ENCODE measurements around the gene LENEP.

Gene LENEP

DNA sequence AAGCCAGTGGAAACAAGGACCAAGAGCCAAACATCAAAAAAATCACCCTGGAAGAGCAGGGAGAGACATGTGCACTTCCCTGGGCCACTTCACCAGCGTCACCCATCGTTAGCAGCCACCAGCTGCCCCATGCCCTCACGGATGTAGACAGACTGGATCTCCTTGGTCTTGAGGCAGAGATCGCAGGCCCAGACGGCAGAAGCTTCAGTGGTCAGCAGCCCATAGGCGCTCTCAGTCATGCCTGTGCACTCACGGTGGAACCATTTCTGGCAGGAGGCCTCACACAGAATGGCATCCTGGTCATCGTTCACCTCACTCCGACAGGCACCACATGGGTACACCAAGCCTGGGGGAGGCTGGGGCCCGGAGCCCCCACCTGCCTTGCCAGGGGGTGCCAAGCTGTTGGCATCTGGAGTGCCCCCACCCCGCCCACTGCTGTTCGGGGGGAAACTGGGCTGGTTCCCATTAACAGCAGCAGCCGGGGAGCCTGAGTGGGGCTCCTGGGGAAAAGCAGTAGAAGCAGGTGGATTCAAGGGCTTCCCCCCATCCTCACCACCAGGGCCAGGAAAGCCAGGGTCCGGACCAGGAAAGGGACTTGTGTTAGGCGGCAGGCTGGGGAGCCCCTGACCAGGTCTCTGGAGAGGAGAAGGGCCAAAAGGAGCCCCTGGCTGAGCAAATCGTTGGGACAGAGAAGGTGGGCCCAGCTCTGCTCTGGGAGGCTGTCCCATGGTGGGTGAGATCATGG, 34.5 kb upstream of the LENEP start:
- no peak overlapping the region for H3K4me3 ChIP-seq (ENCODE audit: low read length)
- no peak for DNase-seq (ENCODE audit: low read depth, low spot score)

DNA sequence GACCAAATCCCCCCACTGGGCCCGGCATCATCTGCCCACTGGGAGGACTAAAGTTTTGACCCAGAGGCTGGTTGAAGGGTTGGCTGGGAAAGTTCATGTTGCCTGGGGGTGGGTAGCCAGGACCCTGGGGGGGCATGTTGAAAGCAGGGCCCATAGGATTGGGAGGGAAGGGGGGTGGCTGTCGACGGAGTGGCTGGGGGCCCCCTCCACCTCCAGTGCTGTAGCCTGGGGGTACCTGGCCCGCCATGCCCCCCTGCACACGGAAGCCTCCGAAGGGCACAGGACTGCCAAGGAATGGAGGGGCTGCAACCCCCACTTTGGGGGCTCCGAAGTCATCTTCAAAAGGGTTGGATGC, 34.0 kb upstream of the LENEP start:
- H3K4me3 ChIP-seq (ENCODE audit: low read length): no peak overlapping the region
- DNase-seq (ENCODE audit: low read depth, low spot score): no peak

DNA sequence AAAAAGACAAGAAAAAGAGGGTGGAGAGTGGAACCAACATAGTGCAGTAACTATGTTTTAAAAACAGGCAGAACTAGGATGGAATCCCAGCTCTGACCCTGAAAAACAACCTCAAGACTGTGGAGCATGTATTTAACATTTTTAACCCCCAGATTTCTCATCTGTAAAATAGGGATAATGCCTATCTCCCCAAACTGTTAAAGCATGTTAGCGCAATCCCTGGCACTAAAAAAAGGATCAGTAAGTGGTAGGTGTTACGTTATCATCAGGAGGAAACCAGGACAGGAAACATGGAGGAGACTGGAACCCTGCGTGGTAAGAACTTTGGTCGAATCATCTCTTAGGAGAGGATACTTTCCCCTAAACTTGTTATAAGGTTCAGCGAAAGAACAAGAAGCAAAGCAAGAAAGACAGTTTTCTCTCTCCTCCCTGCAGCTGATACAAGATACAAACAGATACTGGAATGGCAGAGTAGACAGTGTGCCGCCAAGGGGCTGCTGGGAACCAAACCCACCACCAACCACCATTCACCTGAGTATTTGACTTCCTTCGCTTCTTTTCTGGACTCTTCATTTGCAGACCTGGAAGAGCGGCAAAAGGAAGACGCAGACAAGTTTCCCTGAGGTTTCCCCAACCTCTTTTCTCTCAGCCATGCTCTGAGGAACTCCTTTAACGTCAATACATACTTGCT, 32.8 kb upstream of the LENEP start:
- DNase-seq (ENCODE audit: low read depth, low spot score): no peak
- peak overlapping the region; percentile 62 for H3K4me3 ChIP-seq (ENCODE audit: low read length)

DNA sequence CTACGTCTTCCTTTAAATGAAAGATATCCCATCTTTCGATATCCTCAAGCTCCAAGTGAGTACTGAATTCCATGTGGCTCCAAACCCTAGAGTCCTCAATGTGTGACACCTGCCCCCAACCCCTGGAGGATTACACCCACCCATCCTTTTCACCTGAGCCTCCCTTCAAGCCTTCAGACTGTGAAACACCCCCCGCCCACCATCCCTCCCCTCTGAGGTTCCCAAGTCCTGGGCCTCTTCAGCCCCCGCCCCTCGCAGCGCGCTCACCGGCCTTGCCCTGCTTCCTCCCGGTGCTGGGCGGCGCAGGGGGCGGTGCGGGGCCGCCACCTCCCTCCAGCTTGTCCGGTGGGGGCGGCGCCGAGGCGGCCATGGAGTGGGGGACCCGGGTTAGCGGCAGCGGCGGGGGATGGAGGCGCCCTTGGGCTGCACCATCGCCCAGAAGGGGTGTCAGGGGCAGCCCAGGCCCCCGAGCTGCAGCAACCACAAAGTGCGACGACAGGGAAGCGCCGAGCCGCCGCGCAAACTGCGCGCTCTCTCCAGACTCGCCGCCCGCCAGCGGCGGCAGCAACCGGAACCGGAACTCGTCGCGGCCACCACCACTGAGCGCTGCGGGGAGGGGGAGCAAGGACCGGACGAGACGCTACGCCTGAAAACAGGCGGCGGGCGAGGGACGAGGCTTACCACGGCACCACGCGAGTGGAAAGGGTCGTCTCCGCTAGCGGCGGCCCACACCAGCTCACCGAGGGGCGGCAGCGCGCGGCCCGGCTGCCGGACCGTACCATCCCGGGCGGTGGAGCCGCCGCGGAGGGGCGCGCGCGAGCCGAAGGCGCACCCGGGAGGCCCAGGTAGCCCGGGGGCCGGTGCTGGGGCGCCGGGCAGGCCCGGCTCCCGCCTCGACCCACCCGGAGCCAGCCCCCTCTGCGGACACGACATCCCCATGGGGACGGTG, 31.9 kb upstream of the LENEP start, which contains the start of gene PYGO2:
Gene PYGO2, minus strand, starts transcription at position 576 of the 949 bp plus-strand sequence. Its CDS starts 206 bp downstream, at position 370.
- DNase-seq (ENCODE audit: low read depth, low spot score): peak; percentile 72
- H3K4me3 ChIP-seq (ENCODE audit: low read length): peak within 1 kb of the TSS; percentile 62

DNA sequence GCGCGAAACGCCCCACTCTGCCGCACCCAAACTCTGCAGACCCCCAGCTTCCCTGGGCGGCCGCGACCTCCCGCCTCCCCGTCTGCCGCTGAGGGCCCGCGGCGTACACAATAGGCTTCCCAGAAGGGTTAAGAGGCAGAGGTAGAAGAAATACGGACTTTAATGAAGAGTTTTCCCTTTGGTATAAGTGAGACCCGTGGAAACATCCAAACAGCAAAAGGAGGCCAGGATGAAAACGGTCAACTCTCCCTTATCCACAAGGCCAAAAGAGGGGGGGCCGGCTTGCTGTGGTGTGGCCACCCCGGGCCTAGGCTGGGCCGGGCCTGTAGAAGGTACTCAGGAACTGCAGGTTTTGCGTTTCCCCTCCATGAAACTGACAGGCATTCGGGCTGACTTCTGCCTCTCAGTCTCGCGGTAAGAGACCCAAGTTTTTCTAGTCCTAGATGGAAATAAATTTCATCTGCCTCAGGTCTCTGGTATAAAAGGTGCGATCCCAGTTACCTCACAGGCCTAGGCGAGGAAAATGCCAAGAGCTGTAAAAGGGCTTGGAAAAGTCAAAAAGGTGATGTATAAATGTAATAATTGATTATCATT, 31.1 kb upstream of the LENEP start:
- peak overlapping the region; percentile 62 for H3K4me3 ChIP-seq (ENCODE audit: low read length)
- no peak for DNase-seq (ENCODE audit: low read depth, low spot score)

DNA sequence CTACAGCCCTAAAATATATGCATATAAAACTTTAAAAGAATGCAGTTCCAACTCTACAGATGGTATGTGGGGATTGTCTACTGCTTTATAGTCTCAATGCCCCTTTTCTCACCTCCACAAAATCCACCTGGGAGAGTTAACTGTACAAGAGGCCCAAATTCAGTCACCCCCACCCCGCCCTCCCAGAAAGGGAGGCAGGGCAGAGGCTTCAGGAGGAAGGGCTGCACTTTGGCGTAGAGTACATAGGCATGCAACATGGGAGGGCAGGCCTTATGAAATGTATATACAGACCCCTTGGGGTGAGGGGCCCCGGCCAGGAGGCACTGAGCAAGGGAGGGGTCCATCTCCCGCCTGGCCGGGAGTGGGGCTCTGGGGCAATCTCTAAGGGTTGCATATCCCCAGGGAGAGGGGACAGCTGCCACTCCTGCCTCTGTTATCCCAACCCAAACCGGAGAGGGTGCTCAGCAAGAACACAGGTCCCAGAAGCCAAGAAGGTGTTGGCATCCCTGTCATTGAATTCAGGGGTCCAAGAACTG, 30.5 kb upstream of the LENEP start:
- no peak for DNase-seq (ENCODE audit: low read depth, low spot score)
- peak overlapping the region; percentile 62 for H3K4me3 ChIP-seq (ENCODE audit: low read length)

DNA sequence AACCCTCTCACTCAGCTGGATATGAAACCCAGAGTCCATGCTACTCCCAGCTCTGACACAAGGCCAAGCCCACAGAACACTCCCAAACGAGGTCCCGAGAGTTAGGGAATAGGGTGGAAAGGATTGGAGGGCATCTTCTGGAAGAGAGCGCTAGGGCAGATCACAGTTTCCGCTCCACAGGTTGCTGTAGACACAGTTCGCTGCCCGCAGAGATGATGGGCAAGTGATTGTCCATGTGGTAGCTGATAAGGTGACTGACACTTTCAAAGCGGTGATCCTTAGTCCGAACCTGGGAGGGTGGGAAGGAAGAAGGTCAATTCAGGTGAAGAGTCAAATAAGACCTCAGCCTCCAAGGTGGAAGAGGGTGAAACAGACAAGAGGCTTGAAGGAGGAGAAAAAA, 29.7 kb upstream of the LENEP start:
- H3K4me3 ChIP-seq (ENCODE audit: low read length): no peak overlapping the region
- no peak for DNase-seq (ENCODE audit: low read depth, low spot score)

DNA sequence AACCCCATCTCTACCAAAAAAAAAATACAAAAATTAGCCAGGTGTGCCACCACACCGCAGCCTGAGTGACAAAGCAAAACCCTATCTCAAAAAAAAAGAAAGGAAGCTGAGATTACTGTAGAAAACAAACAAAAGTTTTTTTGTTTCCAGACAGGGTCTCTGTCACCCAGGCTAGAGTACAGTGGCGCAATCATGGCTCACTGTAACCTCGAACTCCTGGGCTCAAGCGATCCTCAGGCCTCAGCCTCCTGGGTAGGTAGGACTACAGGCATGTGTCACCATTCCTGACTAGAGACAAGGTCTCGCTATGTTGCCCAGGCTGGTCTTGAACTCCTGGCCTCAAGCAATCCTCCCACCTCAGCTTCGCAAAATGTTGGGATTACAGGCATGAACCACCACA, 29.0 kb upstream of the LENEP start:
- DNase-seq (ENCODE audit: low read depth, low spot score): no peak
- no peak overlapping the region for H3K4me3 ChIP-seq (ENCODE audit: low read length)

DNA sequence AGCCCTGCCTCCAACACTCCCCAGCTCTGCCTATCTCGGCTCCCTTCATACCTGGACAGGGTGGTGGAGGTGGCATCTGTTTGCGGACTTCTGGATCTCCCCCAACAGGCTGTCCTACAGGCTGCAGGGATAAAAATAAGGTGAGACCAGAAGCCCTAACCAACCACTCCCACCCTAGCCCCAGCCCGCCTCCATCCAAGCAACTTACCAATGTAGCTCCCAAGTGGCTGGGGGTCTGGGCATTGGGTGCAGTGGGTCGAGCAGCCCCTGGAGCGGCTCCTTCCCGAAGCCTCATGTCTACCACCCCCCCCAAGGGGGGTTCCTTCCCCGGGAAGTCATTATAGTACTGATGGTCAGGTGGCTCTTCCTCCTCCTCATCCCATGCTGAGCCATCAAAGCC, 27.3 kb upstream of the LENEP start:
- no peak overlapping the region for H3K4me3 ChIP-seq (ENCODE audit: low read length)
- DNase-seq (ENCODE audit: low read depth, low spot score): no peak

DNA sequence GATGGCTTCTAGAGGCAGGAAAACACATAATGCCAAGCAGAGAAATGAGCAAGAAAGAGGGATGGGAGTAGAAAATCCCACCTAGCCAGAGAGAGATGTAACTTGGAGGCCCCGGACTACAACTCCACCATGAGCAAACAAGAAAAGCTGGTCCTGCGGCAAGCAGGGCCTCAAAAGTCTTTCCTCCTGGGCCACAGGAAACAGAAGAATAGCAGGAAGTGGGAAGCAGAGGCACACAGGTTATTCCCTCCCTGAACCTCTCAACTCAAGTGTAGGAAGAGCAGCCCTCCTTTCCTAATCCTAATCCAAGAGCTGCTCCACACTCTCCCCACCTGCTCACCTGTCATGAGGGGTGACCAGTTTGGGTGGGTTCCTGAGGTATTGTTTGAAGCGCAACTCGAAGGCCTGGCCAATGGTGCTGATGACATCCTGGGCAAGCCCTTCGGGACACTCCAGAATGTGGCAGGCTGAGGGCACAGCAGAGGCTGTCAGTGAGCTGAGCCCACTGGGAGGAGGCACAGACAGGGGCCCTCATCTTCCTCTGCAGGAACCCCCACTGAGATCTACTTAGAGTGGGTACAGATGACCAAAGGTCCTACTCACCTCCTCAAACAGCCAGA, 25.9 kb upstream of the LENEP start:
- no peak for DNase-seq (ENCODE audit: low read depth, low spot score)
- no peak overlapping the region for H3K4me3 ChIP-seq (ENCODE audit: low read length)

DNA sequence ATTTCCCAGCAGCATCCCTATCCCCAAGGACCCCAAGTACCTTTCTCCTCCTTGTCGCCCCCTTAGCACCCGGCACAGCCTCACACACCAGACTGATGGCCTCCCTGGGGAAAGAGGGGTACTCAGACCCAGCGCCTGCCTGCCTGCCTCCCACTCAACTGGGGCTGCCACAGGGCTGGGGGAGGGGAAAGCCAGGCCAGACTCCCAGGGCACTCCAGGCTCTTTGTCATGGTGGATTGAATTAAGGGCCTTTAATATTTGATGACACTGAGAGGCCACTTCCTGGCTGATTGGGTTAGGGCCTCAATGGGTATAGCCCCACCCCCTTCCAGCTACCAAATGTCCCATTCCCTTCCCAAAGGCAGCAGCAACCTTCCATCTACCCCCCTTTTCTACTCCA, 24.7 kb upstream of the LENEP start:
- DNase-seq (ENCODE audit: low read depth, low spot score): no peak
- no peak overlapping the region for H3K4me3 ChIP-seq (ENCODE audit: low read length)

DNA sequence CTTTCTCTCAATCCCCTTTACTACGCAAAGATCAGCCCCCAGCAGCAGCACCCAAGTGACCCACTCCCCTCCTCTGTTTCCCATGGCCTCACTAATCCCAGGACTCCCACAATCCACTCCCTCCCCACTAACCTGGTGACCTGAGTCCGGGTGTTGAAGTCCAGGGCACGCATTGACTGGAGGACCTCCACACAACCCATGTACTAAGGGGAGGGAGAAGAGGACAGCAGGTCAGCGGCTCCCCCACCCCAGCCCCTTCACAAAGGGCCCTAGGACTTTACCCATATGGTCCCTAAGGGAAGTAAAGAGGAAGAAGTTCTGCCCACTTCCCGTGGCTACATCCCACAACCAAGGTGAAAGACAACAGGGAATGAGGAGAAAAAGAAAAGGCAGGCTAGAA, 24.1 kb upstream of the LENEP start:
- no peak overlapping the region for H3K4me3 ChIP-seq (ENCODE audit: low read length)
- no peak for DNase-seq (ENCODE audit: low read depth, low spot score)

DNA sequence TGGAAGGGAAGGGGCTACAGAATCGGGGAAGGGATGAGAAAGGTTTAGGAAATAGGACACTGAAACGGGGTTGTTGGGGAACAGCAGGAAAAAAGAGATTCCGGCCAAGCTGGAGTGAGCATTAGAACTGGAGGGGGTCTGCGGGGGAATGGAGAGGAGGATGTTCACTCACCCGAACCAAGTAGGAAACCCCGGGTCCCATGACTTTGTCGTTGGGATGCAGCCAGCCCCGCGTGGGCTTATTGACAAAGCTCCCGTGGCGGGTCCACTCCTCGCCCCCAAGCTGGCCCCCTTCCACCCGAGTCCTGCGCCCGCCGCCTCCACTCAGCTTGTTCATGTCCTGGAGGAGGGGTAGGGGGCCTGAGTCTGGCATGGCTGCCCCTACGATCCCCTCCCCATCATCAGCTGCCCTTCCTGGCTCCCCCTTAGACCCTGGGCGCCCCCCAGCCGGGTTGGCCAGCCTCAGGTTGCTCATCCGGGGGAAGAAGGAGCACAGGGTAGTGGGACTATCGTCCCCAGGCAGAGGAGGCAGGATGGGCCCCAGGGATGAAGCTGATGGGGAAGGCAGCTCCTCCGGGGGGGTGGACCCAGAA, 23.4 kb upstream of the LENEP start:
- H3K4me3 ChIP-seq (ENCODE audit: low read length): no peak overlapping the region

DNA sequence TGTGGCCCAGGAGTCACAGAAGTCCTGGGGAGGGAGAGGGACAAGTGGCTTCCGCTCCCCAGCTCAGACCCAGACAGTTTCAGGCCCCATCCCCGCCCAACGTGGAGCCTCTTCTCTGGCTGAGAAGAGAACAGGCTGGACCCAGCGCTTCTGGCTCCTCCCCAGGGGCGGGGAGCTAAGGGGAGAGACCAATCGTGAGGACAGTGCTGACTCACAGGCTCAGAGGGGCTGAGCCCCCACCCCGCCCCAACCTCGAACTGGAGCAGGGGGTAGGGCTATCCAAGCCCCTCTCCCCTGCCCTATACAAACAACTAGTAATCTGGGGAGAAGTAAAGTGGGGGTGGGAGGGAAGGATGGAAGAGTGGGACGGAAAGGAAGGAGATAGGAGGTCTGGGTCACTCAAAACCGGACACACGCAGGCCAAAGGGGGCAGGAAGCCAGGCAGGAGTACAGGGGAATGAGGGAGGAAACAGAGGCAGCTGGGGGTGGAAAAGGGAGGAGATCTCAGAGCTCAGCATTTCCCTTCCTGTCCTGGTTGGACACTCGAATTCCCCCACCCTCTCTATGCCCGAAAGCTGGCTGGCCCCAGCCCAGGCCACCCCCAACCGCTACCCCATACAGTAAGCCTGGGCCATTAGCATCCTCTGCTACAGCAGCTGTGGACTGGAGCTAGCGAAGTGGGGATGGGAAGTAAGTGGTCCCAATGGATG, 22.6 kb upstream of the LENEP start, which contains the start of gene SHC1:
Gene SHC1, minus strand, starts transcription at position 117 of the 710 bp plus-strand sequence. CDS start 221 bp downstream, outside the sequence.
- H3K4me3 ChIP-seq (ENCODE audit: low read length): no peak within 1 kb of the TSS
- DNase-seq (ENCODE audit: low read depth, low spot score): no peak

More for the DNA sequence above, 23.4 kb upstream of the LENEP start:
- no peak for DNase-seq (ENCODE audit: low read depth, low spot score)

DNA sequence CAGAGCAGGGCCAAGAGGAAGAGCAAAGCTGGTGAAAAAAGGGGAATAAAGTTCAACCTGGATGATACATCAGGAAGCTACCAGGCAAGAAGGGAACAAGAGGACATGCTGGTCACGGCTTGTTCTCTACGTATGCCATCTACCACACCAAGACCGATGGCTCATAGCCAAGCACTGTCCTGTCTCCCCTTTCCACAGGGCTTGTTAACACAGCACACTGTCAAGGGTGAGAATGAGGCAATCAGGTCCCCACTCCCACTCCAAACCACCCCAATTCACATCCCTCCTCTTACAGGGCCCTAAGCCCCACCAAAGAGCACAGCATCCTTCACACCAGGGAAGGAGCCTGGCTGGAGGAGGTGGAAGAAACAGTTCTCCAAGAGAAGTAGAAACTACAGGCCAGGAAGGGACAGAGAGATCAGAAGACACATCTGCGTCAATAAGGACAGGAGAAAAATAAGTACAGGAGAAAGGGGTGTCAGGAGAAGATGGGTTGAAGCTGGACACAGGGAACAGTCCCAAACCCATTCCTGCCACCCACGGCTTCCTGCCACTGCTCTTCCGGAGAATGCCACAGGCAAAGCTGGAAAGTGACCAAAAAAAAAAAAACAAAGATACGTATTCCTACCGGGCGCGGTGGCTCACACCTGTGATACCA, 21.9 kb upstream of the LENEP start:
- no peak overlapping the region for H3K4me3 ChIP-seq (ENCODE audit: low read length)
- DNase-seq (ENCODE audit: low read depth, low spot score): no peak

DNA sequence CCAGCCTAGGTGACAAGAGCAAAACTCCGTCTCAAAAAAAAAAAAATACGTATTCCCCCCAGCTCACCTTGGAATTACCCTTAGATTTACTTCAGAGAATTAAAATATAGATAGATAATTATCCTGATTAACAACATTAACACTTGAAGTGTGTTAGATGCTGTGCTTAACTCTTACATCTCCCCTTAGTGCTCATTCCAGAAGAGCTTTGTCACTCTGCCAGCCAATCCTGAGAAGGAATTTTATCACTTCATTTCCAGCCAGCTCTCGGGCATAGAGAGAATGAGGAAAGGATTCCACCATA, 21.2 kb upstream of the LENEP start:
- no peak for DNase-seq (ENCODE audit: low read depth, low spot score)

More for the DNA sequence above, 21.2 kb upstream of the LENEP start:
- no peak overlapping the region for H3K4me3 ChIP-seq (ENCODE audit: low read length)
